ENCODE data around the gene ADAM17. TPM values are rescaled to one million over a fixed set of nuclear protein-coding genes. Genes with fewer than 3 reads are reported as not detected.
A peak's percentile ranks its signal among the peaks of the same experiment; 100 is the strongest.

The ADAM17 gene
- total RNA-seq, 3 donors from 2014 or later, result 19.6 to 42.0 (median 21.6) TPM

GRCh38 chr2:9582624-9583023 is 27.0 kb upstream of the ADAM17 start:
- H3K9me3 Mint-ChIP-seq, result no peaks in the 10 kb centered on the region
- no peak for ATAC-seq
- H3K4me3 Mint-ChIP-seq, result no peak overlapping the region
- peaks cover 36% of the 10 kb centered on the region for H3K36me3 Mint-ChIP-seq (ENCODE audit: insufficient read depth)
- H3K27me3 Mint-ChIP-seq (ENCODE audit: low read depth), result no peaks in the 10 kb centered on the region
- no peaks in the 10 kb centered on the region for H3K4me1 Mint-ChIP-seq (ENCODE audit: low read depth)
- DNase-seq, result no peak

DNA sequence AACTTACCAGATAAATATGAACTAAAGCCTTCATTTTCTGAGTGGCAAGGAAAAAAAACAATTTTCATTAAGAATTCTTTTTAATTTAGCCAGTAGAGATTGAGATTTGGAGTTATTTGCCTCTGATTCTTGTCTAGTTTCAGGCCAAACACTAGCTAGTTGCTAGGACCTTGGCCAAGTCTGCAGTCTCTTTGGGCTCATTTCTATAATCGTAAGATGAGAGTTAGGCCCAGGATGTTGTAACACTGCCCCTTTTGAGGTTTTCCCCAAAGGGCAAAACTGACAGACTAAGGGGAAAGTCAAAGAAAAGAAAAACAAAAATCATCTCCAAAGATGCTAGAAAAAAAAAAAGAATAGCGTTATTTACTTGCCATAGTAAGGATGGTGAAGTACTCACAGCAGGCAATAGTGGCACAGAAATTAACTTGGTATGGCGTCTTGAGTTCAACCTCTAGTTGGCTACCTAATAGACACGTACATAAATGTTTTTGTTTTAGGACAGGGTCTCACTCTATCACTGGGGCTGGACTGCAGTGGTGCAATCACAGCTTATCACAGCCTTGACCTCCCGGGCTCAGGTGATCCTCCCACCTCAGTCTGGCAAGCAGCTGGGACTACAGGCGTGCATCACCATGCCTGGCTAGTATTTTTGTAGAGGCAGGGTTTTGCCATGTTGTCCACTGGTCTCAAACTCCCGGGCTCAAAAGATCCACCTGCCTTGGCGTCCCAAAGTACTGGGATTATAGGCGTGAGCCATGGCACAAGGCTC is 23.0 kb upstream of the ADAM17 start:
- no peaks in the 10 kb centered on the region for H3K27me3 Mint-ChIP-seq (ENCODE audit: low read depth)
- no peaks in the 10 kb centered on the region for H3K9me3 Mint-ChIP-seq
- H3K4me3 Mint-ChIP-seq, result no peak overlapping the region
- ATAC-seq, result no peak
- H3K4me1 Mint-ChIP-seq (ENCODE audit: low read depth), result peaks cover 2% of the 10 kb centered on the region
- H3K36me3 Mint-ChIP-seq (ENCODE audit: insufficient read depth), result peaks cover 10% of the 10 kb centered on the region
- no peak for DNase-seq

- ATAC-seq, result no peak
- no peak for DNase-seq
- Mint-ChIP-seq H3K27me3 (ENCODE audit: low read depth) (no peaks in the 10 kb centered on the region), H3K9me3 (no peaks in the 10 kb centered on the region), H3K4me1 (ENCODE audit: low read depth) (peaks cover 2% of the 10 kb centered on the region), H3K36me3 (ENCODE audit: insufficient read depth) (no peaks in the 10 kb centered on the region), H3K4me3 (no peak overlapping the region)
Measured at GRCh38 chr2:9574331-9574730, 18.7 kb upstream of the ADAM17 start.

GRCh38 chr2:9573840-9574239 is 18.2 kb upstream of the ADAM17 start:
- no peaks in the 10 kb centered on the region for H3K36me3 Mint-ChIP-seq (ENCODE audit: insufficient read depth)
- no peaks in the 10 kb centered on the region for H3K27me3 Mint-ChIP-seq (ENCODE audit: low read depth)
- H3K4me3 Mint-ChIP-seq, result no peak overlapping the region
- ATAC-seq (peak; percentile 23 to 48), DNase-seq (no peak)
- peaks cover 2% of the 10 kb centered on the region for H3K4me1 Mint-ChIP-seq (ENCODE audit: low read depth)
- H3K9me3 Mint-ChIP-seq, result no peaks in the 10 kb centered on the region

DNA sequence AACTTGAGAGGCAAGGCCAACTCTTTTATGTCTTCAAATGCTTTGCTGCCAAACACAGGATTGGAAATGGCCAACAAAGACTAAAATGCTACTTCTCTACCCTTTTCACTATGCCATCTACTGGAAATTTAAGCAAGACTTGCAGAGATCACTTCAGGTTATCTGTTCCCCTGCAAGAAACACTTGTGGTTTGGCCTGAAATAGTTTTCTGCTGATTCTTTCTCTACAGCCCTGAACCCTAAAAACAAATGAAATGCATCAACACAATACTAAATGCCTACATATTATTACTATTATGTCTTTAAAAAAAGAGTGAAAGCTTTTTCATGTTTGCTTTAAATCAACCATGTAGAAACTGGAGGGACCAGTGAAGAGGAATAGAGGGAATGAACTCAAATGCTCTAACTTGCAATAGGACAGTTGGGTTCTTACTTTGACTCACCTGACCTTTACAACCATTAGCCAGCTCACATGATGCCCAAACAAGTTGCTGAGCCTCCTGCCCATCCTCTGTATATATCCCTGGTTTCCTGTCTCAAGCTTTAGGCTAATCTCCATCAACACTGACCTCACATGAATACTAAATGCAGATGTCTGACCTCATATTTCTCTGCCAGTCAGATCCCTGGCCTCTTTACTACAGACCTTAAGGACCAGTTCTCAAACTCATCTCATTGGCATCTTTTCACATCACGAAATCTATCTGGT is 17.5 kb upstream of the ADAM17 start:
- no peaks in the 10 kb centered on the region for H3K36me3 Mint-ChIP-seq (ENCODE audit: insufficient read depth)
- H3K9me3 Mint-ChIP-seq, result no peaks in the 10 kb centered on the region
- no peak overlapping the region for H3K4me3 Mint-ChIP-seq
- peaks cover 2% of the 10 kb centered on the region for H3K4me1 Mint-ChIP-seq (ENCODE audit: low read depth)
- DNase-seq, result no peak
- no peak for ATAC-seq
- no peaks in the 10 kb centered on the region for H3K27me3 Mint-ChIP-seq (ENCODE audit: low read depth)

DNA sequence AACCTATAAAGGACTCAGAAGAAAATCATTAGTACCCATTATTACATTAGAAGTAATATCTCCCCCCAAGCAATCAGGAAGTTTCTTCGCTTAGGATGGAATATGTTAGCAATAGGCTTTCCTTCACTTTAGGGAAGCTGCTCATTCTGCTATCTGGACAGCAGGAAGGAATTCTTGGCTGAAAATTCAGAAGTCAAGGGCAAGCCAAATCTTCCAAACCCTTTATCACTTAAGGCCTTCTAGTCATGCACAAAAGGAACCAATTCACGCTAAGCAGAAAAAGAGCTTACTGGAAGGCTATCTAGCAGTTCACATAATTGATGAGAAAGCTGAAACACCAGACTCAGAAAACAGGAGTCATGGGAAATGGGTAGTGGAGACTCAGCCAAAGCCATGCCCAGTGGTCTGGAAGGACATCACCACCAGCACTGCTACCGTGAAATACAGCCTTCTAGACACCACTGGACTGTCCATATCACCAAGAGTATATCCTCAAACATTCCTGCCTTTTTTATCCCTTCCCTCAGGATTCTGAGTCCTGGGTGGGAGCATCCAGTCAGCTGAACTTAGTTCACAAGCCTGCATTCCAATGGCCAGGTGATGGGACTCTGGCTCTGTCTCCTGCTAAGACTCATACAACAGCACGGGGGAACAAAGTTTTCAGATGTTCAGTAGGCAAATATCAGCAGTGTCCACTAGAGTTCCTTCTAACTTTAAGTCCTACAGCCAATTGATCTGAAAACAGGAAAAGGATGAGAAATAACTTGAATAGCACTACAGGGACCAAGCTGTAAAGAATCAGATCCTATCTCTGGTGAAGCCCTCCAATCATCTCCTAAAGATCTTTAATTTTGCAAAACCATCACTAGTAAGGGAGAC is 14.8 kb upstream of the ADAM17 start:
- ATAC-seq, result no peak
- no peak for DNase-seq
- Mint-ChIP-seq H3K4me3 (no peak overlapping the region), H3K4me1 (ENCODE audit: low read depth) (peaks cover 2% of the 10 kb centered on the region), H3K9me3 (no peaks in the 10 kb centered on the region), H3K27me3 (ENCODE audit: low read depth) (no peaks in the 10 kb centered on the region), H3K36me3 (ENCODE audit: insufficient read depth) (no peaks in the 10 kb centered on the region)

DNA sequence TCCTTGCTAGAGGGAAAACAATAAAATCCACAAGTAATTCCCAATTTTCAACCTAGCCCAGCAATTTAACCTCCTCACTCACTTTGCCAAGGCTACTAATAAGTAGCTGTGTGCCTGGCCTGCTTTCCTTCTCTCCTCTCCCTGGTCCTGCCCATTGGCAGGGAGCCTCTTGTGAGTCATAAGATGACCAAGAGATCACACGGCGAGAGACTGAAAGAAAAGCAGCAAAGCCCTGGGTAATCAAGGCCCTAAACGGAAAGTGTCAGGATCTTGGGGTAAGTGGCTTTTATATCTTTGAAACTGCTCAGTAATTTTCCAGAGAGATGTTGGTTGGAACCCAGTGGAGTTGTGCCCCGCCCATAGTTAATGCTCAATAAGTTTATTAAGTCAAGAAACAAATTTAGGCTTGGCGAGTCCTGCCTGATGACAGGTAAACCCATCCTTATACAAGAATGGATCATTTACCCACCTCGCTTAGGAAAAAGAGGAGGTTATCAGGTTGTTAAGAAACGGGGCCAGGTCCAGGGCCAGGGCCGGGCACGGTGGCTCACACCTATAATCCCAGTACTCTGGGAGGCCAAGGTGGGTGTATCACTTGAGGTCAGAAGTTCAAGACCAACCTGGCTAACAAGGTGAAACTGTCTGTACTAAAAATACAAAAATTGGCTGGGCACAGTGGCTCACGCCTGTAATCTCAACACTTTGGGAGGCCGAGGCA is 10.0 kb upstream of the ADAM17 start:
- no peak for DNase-seq
- Mint-ChIP-seq H3K36me3 (ENCODE audit: insufficient read depth) (no peaks in the 10 kb centered on the region), H3K9me3 (no peaks in the 10 kb centered on the region), H3K27me3 (ENCODE audit: low read depth) (no peaks in the 10 kb centered on the region), H3K4me1 (ENCODE audit: low read depth) (no peaks in the 10 kb centered on the region), H3K4me3 (no peak overlapping the region)
- ATAC-seq, result no peak

DNA sequence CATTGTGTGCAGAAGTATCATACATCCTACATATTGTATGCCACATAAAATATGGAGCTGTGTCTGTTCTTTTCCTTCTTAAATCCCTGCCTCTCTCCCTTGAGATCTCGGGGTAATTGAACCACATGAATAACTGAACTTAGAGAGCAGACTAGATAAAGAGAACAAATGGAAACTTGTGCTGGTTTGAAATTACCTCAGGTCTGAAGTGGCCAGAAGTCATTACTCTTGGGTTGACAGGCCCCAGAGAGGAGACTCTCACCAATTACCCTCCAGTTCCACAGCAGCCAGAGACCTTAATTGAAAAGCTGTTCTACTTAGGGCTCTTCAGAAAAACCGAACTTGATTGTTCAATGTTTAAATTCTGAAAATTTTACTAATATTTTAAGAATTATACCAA is 5.0 kb upstream of the ADAM17 start:
- ATAC-seq (no peak), DNase-seq (no peak)
- Mint-ChIP-seq H3K36me3 (ENCODE audit: insufficient read depth) (no peaks in the 10 kb centered on the region), H3K9me3 (no peaks in the 10 kb centered on the region), H3K4me3 (no peak overlapping the region), H3K27me3 (ENCODE audit: low read depth) (no peaks in the 10 kb centered on the region), H3K4me1 (ENCODE audit: low read depth) (peaks cover 12% of the 10 kb centered on the region)

DNA sequence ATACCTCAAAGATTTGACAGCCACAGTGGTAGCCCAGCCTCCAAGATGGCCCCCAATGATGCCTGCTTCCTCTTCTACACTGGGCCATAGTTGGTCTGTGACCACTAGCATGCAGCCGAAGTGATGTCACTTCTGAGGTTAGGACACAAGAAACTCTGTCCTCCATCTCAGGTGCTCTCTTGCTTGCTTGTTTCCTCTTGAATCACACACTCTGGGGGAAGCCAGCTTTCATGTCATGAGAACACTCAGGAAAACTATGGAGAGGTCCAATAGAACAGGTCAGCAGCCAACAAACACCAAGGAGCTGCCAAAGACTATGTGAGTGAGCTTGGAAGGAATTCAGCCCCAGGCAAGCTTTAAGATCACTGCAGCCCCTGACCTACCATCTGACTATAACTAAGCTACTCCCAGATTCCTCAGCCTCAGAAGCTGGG is 3.3 kb upstream of the ADAM17 start:
- H3K4me3 Mint-ChIP-seq, result no peak overlapping the region
- H3K27me3 Mint-ChIP-seq (ENCODE audit: low read depth), result no peaks in the 10 kb centered on the region
- ATAC-seq (no peak), DNase-seq (no peak)
- H3K4me1 Mint-ChIP-seq (ENCODE audit: low read depth), result peaks cover 19% of the 10 kb centered on the region
- H3K36me3 Mint-ChIP-seq (ENCODE audit: insufficient read depth), result peaks cover 5% of the 10 kb centered on the region
- H3K9me3 Mint-ChIP-seq, result no peaks in the 10 kb centered on the region

GRCh38 chr2:9556121-9556743 is 602 bp upstream of the ADAM17 start:
- Mint-ChIP-seq H3K4me1 (ENCODE audit: low read depth) (peaks cover 43% of the 10 kb centered on the region), H3K27me3 (ENCODE audit: low read depth) (no peaks in the 10 kb centered on the region), H3K36me3 (ENCODE audit: insufficient read depth) (peaks cover 5% of the 10 kb centered on the region), H3K9me3 (no peaks in the 10 kb centered on the region), H3K4me3 (peak overlapping the region; percentile 99)
- ATAC-seq, result peak in 1 of 2 donors; percentile 3
- no peak for DNase-seq

DNA sequence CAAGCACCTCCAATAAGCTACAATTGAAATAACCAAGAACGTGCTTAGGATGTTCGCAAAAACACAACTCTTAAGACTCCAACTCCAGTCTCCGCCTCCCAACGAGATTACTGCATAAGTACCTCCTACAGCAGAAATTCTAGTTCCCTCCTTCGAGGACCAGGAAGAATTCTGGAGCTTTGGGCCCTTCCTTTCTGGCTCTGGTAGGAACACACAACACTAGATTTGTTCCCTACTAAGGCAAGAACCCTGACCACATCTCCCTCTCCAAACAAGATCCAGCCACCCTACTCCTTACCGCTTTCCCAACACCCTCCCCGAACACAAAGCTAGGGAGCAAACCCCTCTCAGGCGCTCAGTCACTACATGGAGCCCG is 721 bp downstream of the ADAM17 start:
- DNase-seq (no peak), ATAC-seq (peak; percentile 25 to 29)
- peaks cover 5% of the 10 kb centered on the region for H3K36me3 Mint-ChIP-seq (ENCODE audit: insufficient read depth)
- no peaks in the 10 kb centered on the region for H3K27me3 Mint-ChIP-seq (ENCODE audit: low read depth)
- peaks cover 49% of the 10 kb centered on the region for H3K4me1 Mint-ChIP-seq (ENCODE audit: low read depth)
- peak overlapping the region; percentile 99 for H3K4me3 Mint-ChIP-seq
- no peaks in the 10 kb centered on the region for H3K9me3 Mint-ChIP-seq

- Mint-ChIP-seq H3K36me3 (ENCODE audit: insufficient read depth) (peaks cover 5% of the 10 kb centered on the region), H3K27me3 (ENCODE audit: low read depth) (no peaks in the 10 kb centered on the region), H3K4me3 (peak overlapping the region; percentile 99), H3K4me1 (ENCODE audit: low read depth) (peaks cover 66% of the 10 kb centered on the region), H3K9me3 (no peaks in the 10 kb centered on the region)
- no peak for DNase-seq
- ATAC-seq, result peak; percentile 8 to 29
Measured at GRCh38 chr2:9552219-9553178, 3.1 kb downstream of the ADAM17 start.

Measured in activated T-cell treated with anti-CD3 and anti-CD28 coated beads, Interleukin-2, amount 50 U/mL, for 4 hours (primary cell).